ENCODE measurements around the gene PTPN7. TPM values are rescaled to one million over a fixed set of nuclear protein-coding genes. Genes with fewer than 3 reads are reported as not detected.
"Not testable (repeated sequence)": the region's sequence is repeated elsewhere in the genome, so short reads cannot be mapped to it uniquely, and the experiment has no call there.

Gene PTPN7
- total RNA-seq, 2 experiments from 2014 or later = 67.5 to 83.1 TPM

- H3K36me3 ChIP-seq (ENCODE audit: insufficient read depth, low read length) = no peaks in the 10 kb centered on the region
- intact Hi-C loops (cut with micrococcal nuclease; ENCODE audit: unreplicated experiment) = loop anchor here (10.0 kb wide), 1 partner anchor 433 kb away; no protein-coding TSS in a partner anchor
- no peaks in the 10 kb centered on the region for H3K4me1 ChIP-seq (ENCODE audit: insufficient read depth, low read length, poor library complexity, severe bottlenecking)
- no peak overlapping the region for H2AFZ ChIP-seq (ENCODE audit: low read length)
- H3K79me2 ChIP-seq (ENCODE audit: insufficient read depth, low read depth, low read length) = no peaks in the 10 kb centered on the region
- TF ChIP-seq EZH2phosphoT487 (IDR thresholded peaks at IDR 0.05; ENCODE audit: borderline replicate concordance, low read depth, low read length) = no peak
- TF ChIP-seq CTCF (conservative IDR thresholded peaks at IDR 0.05; ENCODE audit: low read length) = no peak
- no peak overlapping the region for H3K4me3 ChIP-seq (ENCODE audit: low read depth, low read length, poor library complexity, severe bottlenecking)
- no TSS peak for BruUV-seq (replicated peaks)
- DNase-seq (ENCODE audit: low spot score) = no peak
- H3K9me3 ChIP-seq (ENCODE audit: low read length) = no peaks in the 10 kb centered on the region
- no peak overlapping the region for H3K4me2 ChIP-seq (ENCODE audit: low read length)
- H3K9me2 ChIP-seq (ENCODE audit: insufficient read depth, low read length) = no peaks in the 10 kb centered on the region
- H4K20me1 ChIP-seq (ENCODE audit: insufficient read depth, low read length) = no peaks in the 10 kb centered on the region
- no peak overlapping the region for H3K27ac ChIP-seq (ENCODE audit: low read depth, low read length, poor library complexity, severe bottlenecking)
- POLR2A ChIA-PET = no interaction called here
- CTCF ChIA-PET (ENCODE audit: unreplicated experiment) = interaction anchor here (0.6 kb wide), 1 partner anchor 533 kb away, joined by 3 read pairs; no protein-coding TSS in a partner anchor
Measured at GRCh38 chr1:202182040-202182877, 21.9 kb upstream of the PTPN7 start.

- DNase-seq (ENCODE audit: low spot score) = no peak
- Histone ChIP-seq H3K4me1 (ENCODE audit: insufficient read depth, low read length, poor library complexity, severe bottlenecking) (no peaks in the 10 kb centered on the region), H3K4me3 (ENCODE audit: low read depth, low read length, poor library complexity, severe bottlenecking) (no peak overlapping the region), H3K27ac (ENCODE audit: low read depth, low read length, poor library complexity, severe bottlenecking) (no peak overlapping the region), H3K4me2 (ENCODE audit: low read length) (no peak overlapping the region), H3K36me3 (ENCODE audit: insufficient read depth, low read length) (no peaks in the 10 kb centered on the region), H2AFZ (ENCODE audit: low read length) (no peak overlapping the region), H4K20me1 (ENCODE audit: insufficient read depth, low read length) (no peaks in the 10 kb centered on the region), H3K9me2 (ENCODE audit: insufficient read depth, low read length) (no peaks in the 10 kb centered on the region), H3K9me3 (ENCODE audit: low read length) (no peaks in the 10 kb centered on the region), H3K79me2 (ENCODE audit: insufficient read depth, low read depth, low read length) (no peaks in the 10 kb centered on the region)
- no TSS peak for BruUV-seq (replicated peaks)
- POLR2A ChIA-PET = no interaction called here
- TF ChIP-seq EZH2phosphoT487 (IDR thresholded peaks at IDR 0.05; ENCODE audit: borderline replicate concordance, low read depth, low read length) (no peak), CTCF (conservative IDR thresholded peaks at IDR 0.05; ENCODE audit: low read length) (no peak)
- CTCF ChIA-PET (ENCODE audit: unreplicated experiment) = no interaction called here
- intact Hi-C loops (cut with micrococcal nuclease; ENCODE audit: unreplicated experiment) = loop anchor here (10.0 kb wide), 1 partner anchor 433 kb away; no protein-coding TSS in a partner anchor
Measured at GRCh38 chr1:202181586-202181985, 21.2 kb upstream of the PTPN7 start.

- BruUV-seq (replicated peaks); H3K9me3 ChIP-seq (ENCODE audit: low read length); H3K79me2 ChIP-seq (ENCODE audit: insufficient read depth, low read depth, low read length); POLR2A ChIA-PET; H3K27ac ChIP-seq (ENCODE audit: low read depth, low read length, poor library complexity, severe bottlenecking); H3K9me2 ChIP-seq (ENCODE audit: insufficient read depth, low read length); H3K4me3 ChIP-seq (ENCODE audit: low read depth, low read length, poor library complexity, severe bottlenecking); H3K4me2 ChIP-seq (ENCODE audit: low read length); H2AFZ ChIP-seq (ENCODE audit: low read length); H3K36me3 ChIP-seq (ENCODE audit: insufficient read depth, low read length); H3K4me1 ChIP-seq (ENCODE audit: insufficient read depth, low read length, poor library complexity, severe bottlenecking); CTCF ChIA-PET (ENCODE audit: unreplicated experiment); DNase-seq (ENCODE audit: low spot score); H4K20me1 ChIP-seq (ENCODE audit: insufficient read depth, low read length): not testable (repeated sequence)
- intact Hi-C loops (cut with micrococcal nuclease; ENCODE audit: unreplicated experiment) = loop anchor here (10.0 kb wide), 1 partner anchor 434 kb away; no protein-coding TSS in a partner anchor
Measured at GRCh38 chr1:202180751-202181139, 20.3 kb upstream of the PTPN7 start.

Data from OCI-LY7 (cell line).